A673 (cell line): ENCODE data around the gene EPHB6. TPM values are rescaled to one million over a fixed set of nuclear protein-coding genes. Genes with fewer than 3 reads are reported as not detected.
A peak's percentile ranks its signal among the peaks of the same experiment; 100 is the strongest.

Experiments used
- BruUV-seq: library from RNA; stranded (reverse); fragments of 400-500 nt; replicated peaks from 2 replicates; lab custom pipeline; 2021; lab: Mats Ljungman, UMichigan
- CTCF ChIA-PET: fragments of 300-600 bp; sonication (Branson Sonifier 250); formaldehyde crosslinking; loops from one replicate; lab custom pipeline; 2022; ENCODE audit warnings: antibody characterized with exemption; lab: Charles Lee
- POLR2A ChIA-PET: fragments of 300-600 bp; sonication (Branson Sonifier 250); formaldehyde crosslinking; loops from one replicate; lab custom pipeline; 2022; ENCODE audit warnings: antibody characterized with exemption; ENCODE audit not compliant: low non-redundant PET; lab: Charles Lee
- DNase-seq: peaks from one replicate; pipeline ENCODE4 v3.0.0-alpha.2; 2015; ENCODE audit warnings: low spot score
- H3K27ac ChIP-seq: fragments of 200-600 bp; sonication (generic); 2 replicates; pipeline ENCODE4 v1.5.1; 2016; ENCODE audit warnings: mixed run types, low read depth, mild to moderate bottlenecking, mixed read lengths, antibody characterized with exemption, low read length; ENCODE audit not compliant: poor library complexity, severe bottlenecking
- H3K27me3 ChIP-seq: fragments of 200-600 bp; sonication (generic); replicated peaks from 2 replicates; pipeline ENCODE4 v1.6.1; 2017; ENCODE audit warnings: mixed run types, low read depth, mild to moderate bottlenecking, mixed read lengths, antibody characterized with exemption, low read length; ENCODE audit not compliant: insufficient read depth, poor library complexity
- H3K36me3 ChIP-seq: fragments of 200-600 bp; sonication (generic); 2 replicates; pipeline ENCODE4 v1.6.1; 2016; ENCODE audit warnings: mixed run types, mild to moderate bottlenecking, mixed read lengths, antibody characterized with exemption, low read length; ENCODE audit not compliant: insufficient read depth, poor library complexity, severe bottlenecking
- H3K4me1 ChIP-seq: fragments of 200-600 bp; sonication (generic); 2 replicates; pipeline ENCODE4 v1.6.1; 2017; ENCODE audit warnings: mixed run types, mild to moderate bottlenecking, mixed read lengths, antibody characterized with exemption, low read length; ENCODE audit not compliant: insufficient read depth, poor library complexity, severe bottlenecking
- H3K4me3 ChIP-seq: fragments of 200-600 bp; sonication (generic); 2 replicates; pipeline ENCODE4 v1.5.1; 2016; ENCODE audit warnings: low read depth, mixed run types, mild to moderate bottlenecking, mixed read lengths, low read length; ENCODE audit not compliant: poor library complexity, severe bottlenecking
- H3K9me3 ChIP-seq: fragments of 200-600 bp; sonication (generic); 2 replicates; pipeline ENCODE4 v1.6.1; 2016; ENCODE audit warnings: mixed run types, low read depth, mild to moderate bottlenecking, mixed read lengths, antibody characterized with exemption, low read length; ENCODE audit not compliant: poor library complexity, severe bottlenecking
- EZH2 ChIP-seq: fragments of 200-600 bp; sonication (generic); IDR thresholded peaks from 2 replicates; pipeline ENCODE4 v1.6.1; 2017; ENCODE audit warnings: borderline replicate concordance, low read depth, mild to moderate bottlenecking, mixed read lengths, antibody characterized with exemption, low read length; ENCODE audit not compliant: poor library complexity, severe bottlenecking
- intact Hi-C: fragments of 100-400 bp; cut with micrococcal nuclease; formaldehyde crosslinking; loops from one replicate; pipeline ENCODE4 v1.10.0; 2022; ENCODE audit not compliant: unreplicated experiment
- total RNA-seq: library from RNA; stranded (reverse); gene quantifications from 2 replicates; pipeline ENCODE4 v1.2.3, GENCODE V29; 2021
- TF ChIP-seq, protein P1 (sequence below): fragments of 300-800, 200-600 bp; sonication (generic); conservative IDR thresholded peaks from 2 replicates; pipeline ENCODE4 v1.5.1; 2017; ENCODE audit warnings: low read depth, mild to moderate bottlenecking, antibody characterized with exemption, low read length, moderate library complexity, mixed read lengths

EPHB6 gene
- total RNA-seq, 1 experiment from 2014 or later, result 0.49 TPM

DNA sequence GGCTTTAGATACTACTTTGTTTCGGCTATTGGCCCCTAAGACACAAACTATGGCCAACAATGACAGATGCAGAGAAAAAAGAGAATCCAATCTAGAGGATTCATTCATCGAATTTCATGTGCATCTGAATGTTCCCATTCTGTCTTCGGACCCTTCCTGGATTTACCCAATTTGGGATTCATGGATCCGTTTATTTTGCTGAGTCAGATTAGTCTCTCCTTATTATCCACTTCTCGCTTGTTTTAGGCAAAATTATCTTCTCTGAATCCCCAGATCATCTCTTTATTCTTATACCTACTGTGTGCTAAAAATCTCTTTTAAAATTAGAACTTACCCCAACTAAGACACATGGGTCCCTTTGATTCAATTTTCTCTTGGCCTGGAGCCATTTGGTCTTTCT is 24.2 kb downstream of the EPHB6 start:
- no peaks in the 10 kb centered on the region for H3K9me3 ChIP-seq
- no peak for TF ChIP-seq EZH2
- TF ChIP-seq, protein P1, sequence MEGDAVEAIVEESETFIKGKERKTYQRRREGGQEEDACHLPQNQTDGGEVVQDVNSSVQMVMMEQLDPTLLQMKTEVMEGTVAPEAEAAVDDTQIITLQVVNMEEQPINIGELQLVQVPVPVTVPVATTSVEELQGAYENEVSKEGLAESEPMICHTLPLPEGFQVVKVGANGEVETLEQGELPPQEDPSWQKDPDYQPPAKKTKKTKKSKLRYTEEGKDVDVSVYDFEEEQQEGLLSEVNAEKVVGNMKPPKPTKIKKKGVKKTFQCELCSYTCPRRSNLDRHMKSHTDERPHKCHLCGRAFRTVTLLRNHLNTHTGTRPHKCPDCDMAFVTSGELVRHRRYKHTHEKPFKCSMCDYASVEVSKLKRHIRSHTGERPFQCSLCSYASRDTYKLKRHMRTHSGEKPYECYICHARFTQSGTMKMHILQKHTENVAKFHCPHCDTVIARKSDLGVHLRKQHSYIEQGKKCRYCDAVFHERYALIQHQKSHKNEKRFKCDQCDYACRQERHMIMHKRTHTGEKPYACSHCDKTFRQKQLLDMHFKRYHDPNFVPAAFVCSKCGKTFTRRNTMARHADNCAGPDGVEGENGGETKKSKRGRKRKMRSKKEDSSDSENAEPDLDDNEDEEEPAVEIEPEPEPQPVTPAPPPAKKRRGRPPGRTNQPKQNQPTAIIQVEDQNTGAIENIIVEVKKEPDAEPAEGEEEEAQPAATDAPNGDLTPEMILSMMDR, result no peak
- intact Hi-C loops, result no loop called here
- no peak overlapping the region for H3K4me3 ChIP-seq
- H3K36me3 ChIP-seq, result no peaks in the 10 kb centered on the region
- CTCF ChIA-PET, result interaction anchor here (0.9 kb wide), 1 partner anchor 124 kb away, joined by 5 read pairs; no protein-coding TSS in a partner anchor
- no peaks in the 10 kb centered on the region for H3K4me1 ChIP-seq
- H3K27ac ChIP-seq, result no peak overlapping the region
- no TSS peak for BruUV-seq
- H3K27me3 ChIP-seq, result peaks cover 28% of the 10 kb centered on the region
- no peak for DNase-seq
- POLR2A ChIA-PET, result no interaction called here

DNA sequence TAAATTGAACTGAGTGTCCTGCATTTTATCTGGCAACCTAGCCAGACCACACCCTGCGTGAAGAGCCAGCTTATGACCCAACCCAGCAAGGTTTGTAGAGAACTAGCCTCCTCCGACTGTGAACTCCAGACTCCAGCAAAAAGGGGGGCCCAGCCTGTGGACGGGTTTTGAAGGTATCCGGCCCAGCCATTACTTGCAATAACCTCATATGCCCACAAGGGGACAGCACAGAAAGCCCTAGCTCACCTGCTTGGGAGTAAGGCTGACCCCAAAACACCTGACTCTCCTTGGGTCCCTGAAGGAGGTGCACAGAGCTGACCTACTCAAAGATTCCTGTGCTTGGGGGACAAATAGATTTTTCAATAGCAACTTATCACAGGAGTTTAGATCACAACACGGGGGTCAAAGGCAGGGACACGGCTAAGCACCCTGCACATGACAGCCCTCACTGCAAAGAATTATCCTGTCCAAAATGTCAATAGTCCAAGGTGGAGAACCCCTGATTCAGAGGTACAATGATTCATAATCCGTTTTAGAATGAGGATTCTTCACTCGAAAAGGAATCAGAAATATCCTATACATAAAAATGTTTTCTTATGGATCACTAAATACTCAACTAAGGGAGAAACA is 26.1 kb downstream of the EPHB6 start:
- BruUV-seq, result no TSS peak
- TF ChIP-seq EZH2, result no peak
- TF ChIP-seq, protein P1, result peak; percentile 74
- Histone ChIP-seq H3K9me3 (no peaks in the 10 kb centered on the region), H3K36me3 (no peaks in the 10 kb centered on the region), H3K27me3 (peaks cover 28% of the 10 kb centered on the region), H3K27ac (no peak overlapping the region), H3K4me1 (no peaks in the 10 kb centered on the region), H3K4me3 (no peak overlapping the region)
- intact Hi-C loops, result loop anchor here (2.0 to 5.0 kb wide), 2 partner anchors 121 to 334 kb away; no protein-coding TSS in a partner anchor
- DNase-seq, result peak; percentile 22
- ChIA-PET POLR2A (no interaction called here), CTCF (interaction anchor here (0.5 to 1.7 kb wide), 3 partner anchors 54 to 334 kb away, joined by 3 to 6 read pairs (median 5); no protein-coding TSS in a partner anchor)

DNA sequence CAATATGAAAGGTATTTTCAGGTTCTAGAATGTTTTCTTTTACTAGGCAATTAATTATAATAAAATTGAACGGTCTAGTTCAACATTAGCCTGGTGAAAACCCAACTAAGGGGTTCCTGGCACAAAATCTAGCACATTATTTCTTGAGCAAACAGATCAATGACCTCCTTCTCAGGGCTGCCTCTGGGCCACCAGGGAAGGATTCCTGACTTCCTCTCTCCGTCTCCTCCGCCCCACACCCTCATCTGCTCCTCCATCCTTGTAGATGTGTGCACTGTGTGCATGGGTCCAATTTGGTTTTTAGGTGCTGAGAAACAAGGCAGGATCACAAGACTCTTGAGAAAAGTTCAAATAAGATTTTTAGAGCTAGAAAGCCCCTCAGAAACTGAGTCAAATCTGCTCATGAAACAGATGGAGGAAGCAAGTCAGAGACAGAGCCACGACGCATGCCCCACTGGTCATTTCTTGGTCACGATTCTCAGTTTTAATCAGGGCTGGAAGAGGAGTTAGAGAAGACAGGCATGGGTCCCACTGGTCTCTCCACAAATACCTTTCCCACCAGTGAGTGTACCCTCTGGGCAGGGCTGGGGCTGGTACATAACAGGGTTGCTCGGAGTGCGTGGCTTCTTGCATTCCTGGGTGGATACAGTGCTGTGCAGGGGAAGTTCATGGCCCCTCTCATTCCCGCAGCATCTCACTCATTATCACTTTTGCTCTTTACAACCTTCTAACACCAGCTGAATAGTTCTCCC is 26.9 kb downstream of the EPHB6 start:
- TF ChIP-seq EZH2, result no peak
- TF ChIP-seq, protein P1, result no peak
- intact Hi-C loops, result loop anchor here (2.0 to 5.0 kb wide), 2 partner anchors 121 to 333 kb away; no protein-coding TSS in a partner anchor
- no peaks in the 10 kb centered on the region for H3K4me1 ChIP-seq
- no peaks in the 10 kb centered on the region for H3K9me3 ChIP-seq
- H3K27ac ChIP-seq, result no peak overlapping the region
- ChIA-PET CTCF (interaction anchor here (1.7 kb wide), 1 partner anchor 333 kb away, joined by 5 read pairs; no protein-coding TSS in a partner anchor), POLR2A (no interaction called here)
- H3K4me3 ChIP-seq, result no peak overlapping the region
- H3K27me3 ChIP-seq, result peaks cover 28% of the 10 kb centered on the region
- H3K36me3 ChIP-seq, result no peaks in the 10 kb centered on the region
- no peak for DNase-seq
- no TSS peak for BruUV-seq
